ENCODE results near the gene CASP7.

CASP7 gene

DNA sequence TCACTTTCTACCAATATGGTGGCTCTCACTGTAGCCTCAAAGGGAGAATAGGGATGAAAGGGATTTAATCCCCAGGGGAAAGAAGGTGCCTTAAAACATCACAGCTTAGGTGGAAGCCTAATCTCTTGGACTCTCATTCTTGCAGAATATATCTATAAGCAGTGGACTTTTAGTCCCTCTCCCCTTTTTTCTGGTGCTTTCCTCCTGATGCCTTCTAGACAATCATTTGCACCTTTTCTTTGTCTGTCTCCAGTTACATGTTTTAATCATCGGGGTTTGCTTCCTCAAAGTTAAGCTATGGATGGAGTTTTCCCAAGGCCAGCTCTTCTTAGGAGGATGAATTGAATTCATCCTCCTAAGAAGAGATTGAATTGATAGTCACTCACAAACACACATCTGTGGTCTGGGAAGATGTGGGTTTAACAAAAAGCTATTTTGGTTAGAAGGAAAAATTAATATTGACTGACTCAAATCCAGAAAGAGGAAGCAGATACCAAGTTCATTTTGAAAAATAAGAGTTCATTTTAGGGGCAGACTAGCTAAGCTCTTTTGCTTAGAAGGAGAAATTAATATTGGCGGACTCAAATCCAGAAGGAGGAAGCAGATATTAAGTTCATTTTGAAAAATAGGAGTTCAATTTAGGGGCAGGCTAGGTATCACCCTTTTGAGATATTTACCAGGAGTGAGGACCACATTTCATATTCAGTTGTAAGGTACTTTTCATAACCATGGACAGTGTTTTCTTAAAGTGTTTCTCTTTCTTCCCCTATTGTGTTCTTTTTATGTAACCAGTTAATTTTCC, 36.6 kb downstream of the CASP7 start:
- H3K79me1 ChIP-seq (ENCODE audit: low read length) = no peaks in the 10 kb centered on the region
- no peaks in the 10 kb centered on the region for H3K79me2 ChIP-seq (ENCODE audit: control insufficient read depth, insufficient read depth, low read length)
- H4K5ac ChIP-seq (ENCODE audit: low read length) = no peak overlapping the region
- no peak overlapping the region for H2BK5ac ChIP-seq (ENCODE audit: low read length)
- H3K4me3 ChIP-seq (ENCODE audit: low read length) = no peak overlapping the region
- H3K27ac ChIP-seq (ENCODE audit: low read depth, low read length) = no peak overlapping the region
- H3K27me3 ChIP-seq (ENCODE audit: insufficient read depth, low read length, poor library complexity) = no peaks in the 10 kb centered on the region
- no peak overlapping the region for H3K9ac ChIP-seq (ENCODE audit: low read length)
- no peak overlapping the region for H2AK5ac ChIP-seq (ENCODE audit: low read length)
- H3K4ac ChIP-seq (ENCODE audit: low read depth, low read length) = no peak overlapping the region
- H3K4me2 ChIP-seq (ENCODE audit: low read length) = no peak overlapping the region
- H3K4me1 ChIP-seq (ENCODE audit: control insufficient read depth, low read depth, low read length) = peaks cover 6% of the 10 kb centered on the region
- H3K36me3 ChIP-seq (ENCODE audit: control insufficient read depth, insufficient read depth, low read length) = no peaks in the 10 kb centered on the region
- H3K56ac ChIP-seq (ENCODE audit: low read length) = no peak overlapping the region
- H4K8ac ChIP-seq (ENCODE audit: low read depth, low read length) = no peak overlapping the region
- H3K23ac ChIP-seq (ENCODE audit: low read length) = no peak overlapping the region
- H3K18ac ChIP-seq (ENCODE audit: low read length) = no peak overlapping the region
- H2BK15ac ChIP-seq (replicated peaks; ENCODE audit: low read depth) = no peak overlapping the region
- WGBS (ENCODE audit: extremely low coverage, insufficient coverage, low lambda C conversion rate) = no CpG with 5 or more reads among the region's 2 CpGs
- DNase-seq = no peak
- H2BK120ac ChIP-seq (ENCODE audit: low read depth, low read length) = no peak overlapping the region

DNA sequence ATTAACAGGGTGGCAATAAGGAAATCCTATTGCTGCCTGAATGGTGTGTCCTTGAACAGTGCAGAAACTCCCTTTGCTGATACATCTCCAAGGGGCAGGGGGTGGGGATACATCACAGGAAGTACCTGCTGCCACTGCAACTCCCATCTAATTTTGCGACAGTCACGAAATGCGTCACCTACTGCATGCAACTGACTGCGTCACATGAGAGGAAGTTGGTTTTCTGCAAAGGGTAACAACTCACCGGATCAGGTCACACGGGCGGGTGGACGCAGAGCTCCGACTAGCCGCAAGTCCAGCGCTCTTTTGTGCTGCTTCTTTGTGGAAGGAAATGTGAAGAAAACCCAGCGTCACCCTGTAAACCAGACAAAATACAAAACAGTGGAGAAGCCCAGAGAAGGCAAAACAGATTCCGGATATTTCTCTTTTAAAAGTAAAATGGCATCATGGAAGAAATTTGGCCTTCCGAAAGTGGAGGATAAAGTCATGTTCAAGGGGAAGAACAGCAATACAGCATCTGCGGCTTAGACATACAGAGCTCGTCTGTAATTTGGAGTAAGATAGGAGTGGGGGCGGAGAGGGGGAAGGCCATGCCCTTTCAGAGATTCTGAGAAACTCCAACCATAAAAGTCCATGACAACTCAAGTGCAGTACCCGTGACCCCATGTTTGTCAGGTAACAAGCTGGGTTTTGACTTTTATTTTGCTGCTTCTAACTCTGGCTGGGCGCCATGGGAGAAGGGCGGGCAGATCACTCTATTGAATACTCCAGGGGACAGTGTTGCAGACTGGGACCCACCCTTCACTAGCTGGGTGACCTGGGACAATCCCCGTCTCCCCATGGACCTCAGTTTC, 39.5 kb downstream of the CASP7 start:
- H3K4me2 ChIP-seq (ENCODE audit: low read length) = no peak overlapping the region
- no peak overlapping the region for H3K4ac ChIP-seq (ENCODE audit: low read depth, low read length)
- no peak overlapping the region for H3K56ac ChIP-seq (ENCODE audit: low read length)
- no peaks in the 10 kb centered on the region for H3K79me1 ChIP-seq (ENCODE audit: low read length)
- H3K27ac ChIP-seq (ENCODE audit: low read depth, low read length) = no peak overlapping the region
- no CpG with 5 or more reads among the region's 21 CpGs for WGBS (ENCODE audit: extremely low coverage, insufficient coverage, low lambda C conversion rate)
- no peak overlapping the region for H4K8ac ChIP-seq (ENCODE audit: low read depth, low read length)
- H4K5ac ChIP-seq (ENCODE audit: low read length) = no peak overlapping the region
- H2BK5ac ChIP-seq (ENCODE audit: low read length) = no peak overlapping the region
- no peak for DNase-seq
- H3K79me2 ChIP-seq (ENCODE audit: control insufficient read depth, insufficient read depth, low read length) = no peaks in the 10 kb centered on the region
- H3K23ac ChIP-seq (ENCODE audit: low read length) = no peak overlapping the region
- H2AK5ac ChIP-seq (ENCODE audit: low read length) = no peak overlapping the region
- no peak overlapping the region for H2BK15ac ChIP-seq (replicated peaks; ENCODE audit: low read depth)
- no peak overlapping the region for H3K9ac ChIP-seq (ENCODE audit: low read length)
- no peaks in the 10 kb centered on the region for H3K4me1 ChIP-seq (ENCODE audit: control insufficient read depth, low read depth, low read length)
- H3K27me3 ChIP-seq (ENCODE audit: insufficient read depth, low read length, poor library complexity) = no peaks in the 10 kb centered on the region
- no peak overlapping the region for H3K18ac ChIP-seq (ENCODE audit: low read length)
- no peaks in the 10 kb centered on the region for H3K36me3 ChIP-seq (ENCODE audit: control insufficient read depth, insufficient read depth, low read length)
- H3K4me3 ChIP-seq (ENCODE audit: low read length) = no peak overlapping the region
- no peak overlapping the region for H2BK120ac ChIP-seq (ENCODE audit: low read depth, low read length)

DNA sequence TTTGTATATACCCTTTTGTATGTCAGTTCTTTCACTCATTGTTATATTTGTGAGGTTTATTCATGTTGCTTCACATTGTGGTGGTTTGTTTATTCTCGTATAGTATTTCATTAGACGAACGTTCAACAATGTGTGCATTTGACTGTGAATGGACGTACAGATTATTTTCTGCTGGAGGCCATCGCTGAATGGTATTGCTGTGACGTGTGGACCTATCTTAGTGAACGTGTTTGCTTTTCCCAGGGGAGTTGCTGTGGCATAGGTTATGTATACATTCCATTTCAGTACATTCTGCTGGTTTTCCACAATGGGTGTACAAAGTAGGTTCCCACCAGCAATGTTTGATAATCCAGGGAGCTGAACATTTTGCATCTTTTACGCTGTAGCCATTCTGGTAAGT, 40.7 kb downstream of the CASP7 start:
- Histone ChIP-seq H3K4ac (ENCODE audit: low read depth, low read length) (no peak overlapping the region), H3K4me1 (ENCODE audit: control insufficient read depth, low read depth, low read length) (no peaks in the 10 kb centered on the region), H3K36me3 (ENCODE audit: control insufficient read depth, insufficient read depth, low read length) (no peaks in the 10 kb centered on the region), H2AK5ac (ENCODE audit: low read length) (no peak overlapping the region), H3K27me3 (ENCODE audit: insufficient read depth, low read length, poor library complexity) (no peaks in the 10 kb centered on the region), H3K79me1 (ENCODE audit: low read length) (no peaks in the 10 kb centered on the region), H3K79me2 (ENCODE audit: control insufficient read depth, insufficient read depth, low read length) (no peaks in the 10 kb centered on the region), H3K27ac (ENCODE audit: low read depth, low read length) (no peak overlapping the region), H2BK5ac (ENCODE audit: low read length) (no peak overlapping the region), H2BK120ac (ENCODE audit: low read depth, low read length) (no peak overlapping the region), H3K18ac (ENCODE audit: low read length) (no peak overlapping the region), H2BK15ac (replicated peaks; ENCODE audit: low read depth) (no peak overlapping the region), H3K4me2 (ENCODE audit: low read length) (no peak overlapping the region), H3K4me3 (ENCODE audit: low read length) (no peak overlapping the region), H3K9ac (ENCODE audit: low read length) (no peak overlapping the region), H4K8ac (ENCODE audit: low read depth, low read length) (no peak overlapping the region), H3K23ac (ENCODE audit: low read length) (no peak overlapping the region), H3K56ac (ENCODE audit: low read length) (no peak overlapping the region), H4K5ac (ENCODE audit: low read length) (no peak overlapping the region)
- no CpG with 5 or more reads among the region's 8 CpGs for WGBS (ENCODE audit: extremely low coverage, insufficient coverage, low lambda C conversion rate)
- DNase-seq = no peak

- H2BK15ac ChIP-seq (replicated peaks; ENCODE audit: low read depth) = no peak overlapping the region
- no peaks in the 10 kb centered on the region for H3K36me3 ChIP-seq (ENCODE audit: control insufficient read depth, insufficient read depth, low read length)
- WGBS (ENCODE audit: extremely low coverage, insufficient coverage, low lambda C conversion rate) = no CpG with 5 or more reads among the region's 9 CpGs
- H4K5ac ChIP-seq (ENCODE audit: low read length) = no peak overlapping the region
- H2BK120ac ChIP-seq (ENCODE audit: low read depth, low read length) = no peak overlapping the region
- no peak overlapping the region for H3K4me2 ChIP-seq (ENCODE audit: low read length)
- H4K8ac ChIP-seq (ENCODE audit: low read depth, low read length) = no peak overlapping the region
- H3K79me1 ChIP-seq (ENCODE audit: low read length) = no peaks in the 10 kb centered on the region
- H3K18ac ChIP-seq (ENCODE audit: low read length) = no peak overlapping the region
- DNase-seq = no peak
- no peak overlapping the region for H3K9ac ChIP-seq (ENCODE audit: low read length)
- no peaks in the 10 kb centered on the region for H3K4me1 ChIP-seq (ENCODE audit: control insufficient read depth, low read depth, low read length)
- no peak overlapping the region for H2AK5ac ChIP-seq (ENCODE audit: low read length)
- H3K4me3 ChIP-seq (ENCODE audit: low read length) = no peak overlapping the region
- H3K79me2 ChIP-seq (ENCODE audit: control insufficient read depth, insufficient read depth, low read length) = no peaks in the 10 kb centered on the region
- H3K23ac ChIP-seq (ENCODE audit: low read length) = no peak overlapping the region
- H3K27ac ChIP-seq (ENCODE audit: low read depth, low read length) = no peak overlapping the region
- H3K27me3 ChIP-seq (ENCODE audit: insufficient read depth, low read length, poor library complexity) = no peaks in the 10 kb centered on the region
- H2BK5ac ChIP-seq (ENCODE audit: low read length) = no peak overlapping the region
- H3K4ac ChIP-seq (ENCODE audit: low read depth, low read length) = no peak overlapping the region
- no peak overlapping the region for H3K56ac ChIP-seq (ENCODE audit: low read length)
Observed at GRCh38 chr10:113732160-113732881, 52.6 kb downstream of the CASP7 start.

GRCh38 chr10:113732966-113733365, 53.3 kb downstream of the CASP7 start:
- no peak for DNase-seq
- Histone ChIP-seq H2AK5ac (ENCODE audit: low read length) (no peak overlapping the region), H3K4me2 (ENCODE audit: low read length) (no peak overlapping the region), H3K4ac (ENCODE audit: low read depth, low read length) (no peak overlapping the region), H3K4me1 (ENCODE audit: control insufficient read depth, low read depth, low read length) (no peaks in the 10 kb centered on the region), H3K27me3 (ENCODE audit: insufficient read depth, low read length, poor library complexity) (no peaks in the 10 kb centered on the region), H3K79me2 (ENCODE audit: control insufficient read depth, insufficient read depth, low read length) (no peaks in the 10 kb centered on the region), H3K56ac (ENCODE audit: low read length) (no peak overlapping the region), H3K9ac (ENCODE audit: low read length) (no peak overlapping the region), H3K79me1 (ENCODE audit: low read length) (no peaks in the 10 kb centered on the region), H3K36me3 (ENCODE audit: control insufficient read depth, insufficient read depth, low read length) (no peaks in the 10 kb centered on the region), H3K4me3 (ENCODE audit: low read length) (no peak overlapping the region), H2BK5ac (ENCODE audit: low read length) (no peak overlapping the region), H4K8ac (ENCODE audit: low read depth, low read length) (no peak overlapping the region), H3K27ac (ENCODE audit: low read depth, low read length) (no peak overlapping the region), H2BK15ac (replicated peaks; ENCODE audit: low read depth) (no peak overlapping the region), H4K5ac (ENCODE audit: low read length) (no peak overlapping the region), H3K18ac (ENCODE audit: low read length) (no peak overlapping the region), H3K23ac (ENCODE audit: low read length) (no peak overlapping the region), H2BK120ac (ENCODE audit: low read depth, low read length) (no peak overlapping the region)
- no CpG with 5 or more reads among the region's 4 CpGs for WGBS (ENCODE audit: extremely low coverage, insufficient coverage, low lambda C conversion rate)
